Hematopoietic multipotent progenitor cell treated with erythropoietin and hydrocortisone succinate and interleukin-3 and kit ligand, for 17 days (in vitro differentiated cells): ENCODE results near the gene YJEFN3.

Source experiments
- DNase-seq: peaks from one replicate; pipeline ENCODE4 v3.0.0-alpha.2; 2015; ENCODE audit warnings: low spot score

Gene YJEFN3

DNA sequence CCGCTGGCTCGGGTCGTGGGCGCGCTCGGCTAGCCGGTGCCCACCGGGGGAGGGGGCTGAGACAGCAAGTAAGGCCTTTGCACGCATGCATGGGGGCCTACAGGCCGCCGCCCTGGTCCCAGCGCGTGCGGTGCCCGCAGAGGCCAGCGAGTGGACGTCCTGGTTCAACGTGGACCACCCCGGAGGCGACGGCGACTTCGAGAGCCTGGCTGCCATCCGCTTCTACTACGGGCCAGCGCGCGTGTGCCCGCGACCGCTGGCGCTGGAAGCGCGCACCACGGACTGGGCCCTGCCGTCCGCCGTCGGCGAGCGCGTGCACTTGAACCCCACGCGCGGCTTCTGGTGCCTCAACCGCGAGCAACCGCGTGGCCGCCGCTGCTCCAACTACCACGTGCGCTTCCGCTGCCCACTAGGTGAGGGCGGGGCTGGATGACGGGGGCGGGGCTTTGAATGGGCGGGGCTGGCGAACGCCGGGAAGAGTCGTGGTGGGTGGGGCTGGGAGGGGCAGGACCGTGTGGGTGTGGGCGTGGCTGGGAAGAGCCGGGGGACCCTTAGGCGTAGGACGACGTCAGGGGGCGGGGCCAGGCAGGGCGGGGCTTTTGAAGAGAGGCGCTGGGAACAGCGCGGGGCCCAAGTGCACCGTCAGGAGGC, 11.5 kb downstream of the YJEFN3 start:
- DNase-seq, result peak; percentile 86

- peak; percentile 57 for DNase-seq
These were observed 12.2 kb downstream of the YJEFN3 start for GRCh38 chr19:19540715-19541515.

DNA sequence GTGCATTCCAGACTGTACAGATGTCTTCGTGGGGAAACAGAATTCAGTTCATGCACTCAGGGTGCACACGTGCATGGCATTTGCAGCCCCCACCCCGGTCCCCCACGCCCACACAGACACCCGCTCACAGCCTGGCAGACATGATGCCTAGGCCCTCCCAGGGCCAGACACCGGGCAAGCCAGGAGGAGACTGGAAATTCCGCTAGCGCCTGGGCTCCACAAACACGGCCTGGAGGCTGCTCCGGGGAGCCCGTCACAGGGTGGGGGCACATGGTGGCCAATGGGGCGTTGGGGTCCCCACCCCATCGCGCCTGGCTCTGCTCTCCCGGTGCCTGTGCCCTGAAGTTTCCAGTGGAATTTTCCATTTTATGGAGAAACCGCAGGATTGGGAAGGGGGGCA, 12.9 kb downstream of the YJEFN3 start:
- DNase-seq, result no peak

- DNase-seq, result no peak
These were observed 13.8 kb downstream of the YJEFN3 start for GRCh38 chr19:19542507-19542906.

DNA sequence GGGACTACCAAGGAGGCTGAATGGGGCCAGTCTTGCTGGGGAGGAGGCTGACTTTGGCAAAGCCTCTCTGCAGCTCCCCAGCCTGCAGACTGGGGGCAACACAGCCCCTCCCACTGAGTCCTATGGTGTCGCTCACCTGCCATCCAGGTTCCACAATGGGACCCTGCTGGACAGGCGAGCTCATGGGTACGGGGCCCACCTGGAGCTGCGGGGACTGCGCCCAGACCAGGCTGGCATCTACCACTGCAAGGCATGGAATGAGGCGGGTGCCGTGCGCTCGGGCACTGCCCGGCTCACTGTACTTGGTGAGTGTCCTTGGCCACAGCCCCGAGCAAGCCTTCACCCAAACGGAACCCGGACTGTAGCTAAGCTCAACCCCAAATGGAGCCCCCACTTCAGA, 14.4 kb downstream of the YJEFN3 start:
- DNase-seq, result no peak

DNA sequence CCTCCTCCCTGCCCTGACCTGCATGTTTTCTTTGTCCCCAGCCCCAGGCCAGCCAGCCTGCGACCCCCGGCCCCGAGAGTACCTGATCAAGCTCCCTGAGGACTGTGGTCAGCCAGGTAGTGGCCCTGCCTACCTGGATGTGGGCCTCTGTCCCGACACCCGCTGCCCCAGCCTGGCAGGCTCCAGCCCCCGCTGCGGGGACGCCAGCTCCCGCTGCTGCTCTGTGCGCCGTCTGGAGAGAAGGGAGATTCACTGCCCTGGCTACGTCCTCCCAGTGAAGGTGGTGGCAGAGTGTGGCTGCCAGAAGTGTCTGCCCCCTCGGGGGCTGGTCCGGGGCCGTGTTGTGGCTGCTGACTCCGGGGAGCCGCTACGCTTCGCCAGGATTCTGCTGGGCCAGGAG, 14.9 kb downstream of the YJEFN3 start:
- DNase-seq, result no peak

DNA sequence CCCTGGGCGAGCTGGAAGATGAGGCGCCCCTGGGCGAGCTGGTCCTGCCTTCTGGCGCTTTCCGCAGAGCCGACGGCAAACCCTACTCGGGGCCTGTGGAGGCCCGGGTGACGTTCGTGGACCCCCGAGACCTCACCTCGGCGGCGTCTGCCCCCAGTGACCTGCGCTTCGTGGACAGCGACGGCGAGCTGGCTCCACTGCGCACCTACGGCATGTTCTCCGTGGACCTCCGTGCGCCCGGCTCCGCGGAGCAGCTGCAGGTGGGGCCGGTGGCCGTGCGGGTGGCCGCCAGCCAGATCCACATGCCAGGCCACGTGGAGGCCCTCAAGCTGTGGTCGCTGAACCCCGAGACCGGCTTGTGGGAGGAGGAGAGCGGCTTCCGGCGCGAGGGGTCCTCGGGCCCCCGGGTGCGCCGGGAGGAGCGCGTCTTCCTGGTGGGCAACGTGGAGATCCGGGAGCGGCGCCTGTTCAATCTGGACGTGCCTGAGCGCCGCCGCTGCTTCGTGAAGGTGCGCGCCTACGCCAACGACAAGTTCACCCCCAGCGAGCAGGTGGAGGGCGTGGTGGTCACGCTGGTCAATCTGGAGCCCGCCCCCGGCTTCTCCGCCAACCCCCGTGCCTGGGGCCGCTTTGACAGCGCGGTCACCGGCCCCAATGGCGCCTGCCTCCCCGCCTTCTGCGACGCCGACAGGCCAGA, 15.7 kb downstream of the YJEFN3 start:
- DNase-seq, result no peak

DNA sequence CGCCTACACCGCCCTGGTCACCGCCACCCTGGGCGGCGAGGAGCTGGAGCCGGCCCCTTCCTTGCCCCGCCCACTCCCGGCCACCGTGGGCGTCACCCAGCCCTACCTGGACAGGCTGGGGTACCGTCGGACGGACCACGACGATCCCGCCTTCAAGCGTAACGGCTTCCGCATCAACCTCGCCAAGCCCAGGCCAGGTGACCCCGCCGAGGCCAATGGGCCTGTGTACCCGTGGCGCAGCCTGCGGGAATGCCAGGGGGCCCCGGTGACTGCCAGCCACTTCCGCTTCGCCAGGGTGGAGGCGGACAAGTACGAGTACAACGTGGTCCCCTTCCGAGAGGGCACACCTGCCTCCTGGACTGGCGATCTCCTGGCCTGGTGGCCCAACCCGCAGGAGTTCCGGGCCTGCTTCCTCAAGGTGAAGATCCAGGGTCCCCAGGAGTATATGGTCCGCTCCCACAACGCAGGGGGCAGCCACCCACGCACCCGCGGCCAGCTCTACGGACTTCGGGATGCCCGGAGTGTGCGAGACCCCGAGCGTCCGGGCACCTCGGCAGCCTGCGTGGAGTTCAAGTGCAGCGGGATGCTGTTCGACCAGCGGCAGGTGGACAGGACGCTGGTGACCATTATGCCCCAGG, 16.4 kb downstream of the YJEFN3 start:
- no peak for DNase-seq

- DNase-seq, result no peak
These were observed 17.0 kb downstream of the YJEFN3 start for GRCh38 chr19:19545707-19546106.

- no peak for DNase-seq
These were observed 18.0 kb downstream of the YJEFN3 start for GRCh38 chr19:19546751-19547162.

DNA sequence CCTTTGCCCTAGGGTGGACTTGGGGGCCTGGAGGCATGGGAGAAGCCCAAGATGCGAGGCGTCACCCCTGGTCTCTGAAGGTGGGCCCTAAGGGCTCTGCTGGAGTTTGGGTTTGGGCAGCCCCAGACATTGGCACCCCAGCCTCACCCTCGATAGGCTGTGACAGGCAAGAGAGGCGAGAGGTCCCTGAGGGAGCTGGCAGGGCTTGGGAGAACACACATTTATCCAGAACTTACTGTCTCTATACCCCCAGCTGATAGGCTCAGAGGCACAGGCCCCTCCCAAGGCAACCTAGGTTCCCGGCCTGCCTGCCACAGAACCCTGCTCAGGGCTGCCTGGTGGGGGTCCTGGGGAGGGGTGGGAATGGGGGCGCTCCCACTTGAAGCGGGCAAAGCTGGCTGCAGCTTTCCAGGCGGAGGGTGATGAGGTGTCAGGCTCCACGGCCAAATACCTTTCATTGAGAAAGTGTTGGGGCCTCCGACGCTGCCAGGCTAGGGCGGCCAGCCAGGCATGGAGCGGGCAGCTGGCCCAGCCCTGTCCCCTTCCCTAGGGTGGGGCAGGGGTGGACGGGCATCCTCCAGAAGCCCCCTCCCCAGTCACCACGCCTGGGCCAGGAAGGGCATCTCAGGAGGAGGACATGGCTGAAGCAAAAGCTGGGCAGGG, 19.1 kb downstream of the YJEFN3 start:
- DNase-seq, result no peak

GRCh38 chr19:19548915-19549759, 20.4 kb downstream of the YJEFN3 start:
- DNase-seq, result no peak

- no peak for DNase-seq
These were observed 21.2 kb downstream of the YJEFN3 start for GRCh38 chr19:19549804-19550464.

DNA sequence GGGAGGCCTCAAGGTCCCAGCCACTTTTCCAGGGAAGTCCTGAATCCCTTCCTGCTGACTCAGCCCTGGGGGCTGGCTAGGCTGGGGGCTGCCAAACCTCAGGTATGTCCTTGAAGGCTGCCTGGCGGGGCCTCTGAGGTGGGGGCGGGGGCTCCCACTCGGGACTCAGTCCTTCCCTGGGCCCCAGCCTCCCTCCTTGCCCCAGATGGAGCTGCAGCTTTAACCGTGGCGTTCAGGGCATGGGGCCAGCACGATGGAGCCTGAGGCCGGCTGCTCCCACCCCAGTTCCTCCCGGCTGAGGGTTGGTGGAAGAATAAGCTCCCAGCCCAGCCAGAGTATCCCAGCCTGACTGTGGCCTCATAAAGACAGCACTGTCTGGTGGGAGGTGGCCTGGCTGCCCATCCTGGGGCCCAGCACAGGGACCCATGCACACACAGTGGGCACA, 21.8 kb downstream of the YJEFN3 start:
- no peak for DNase-seq

DNA sequence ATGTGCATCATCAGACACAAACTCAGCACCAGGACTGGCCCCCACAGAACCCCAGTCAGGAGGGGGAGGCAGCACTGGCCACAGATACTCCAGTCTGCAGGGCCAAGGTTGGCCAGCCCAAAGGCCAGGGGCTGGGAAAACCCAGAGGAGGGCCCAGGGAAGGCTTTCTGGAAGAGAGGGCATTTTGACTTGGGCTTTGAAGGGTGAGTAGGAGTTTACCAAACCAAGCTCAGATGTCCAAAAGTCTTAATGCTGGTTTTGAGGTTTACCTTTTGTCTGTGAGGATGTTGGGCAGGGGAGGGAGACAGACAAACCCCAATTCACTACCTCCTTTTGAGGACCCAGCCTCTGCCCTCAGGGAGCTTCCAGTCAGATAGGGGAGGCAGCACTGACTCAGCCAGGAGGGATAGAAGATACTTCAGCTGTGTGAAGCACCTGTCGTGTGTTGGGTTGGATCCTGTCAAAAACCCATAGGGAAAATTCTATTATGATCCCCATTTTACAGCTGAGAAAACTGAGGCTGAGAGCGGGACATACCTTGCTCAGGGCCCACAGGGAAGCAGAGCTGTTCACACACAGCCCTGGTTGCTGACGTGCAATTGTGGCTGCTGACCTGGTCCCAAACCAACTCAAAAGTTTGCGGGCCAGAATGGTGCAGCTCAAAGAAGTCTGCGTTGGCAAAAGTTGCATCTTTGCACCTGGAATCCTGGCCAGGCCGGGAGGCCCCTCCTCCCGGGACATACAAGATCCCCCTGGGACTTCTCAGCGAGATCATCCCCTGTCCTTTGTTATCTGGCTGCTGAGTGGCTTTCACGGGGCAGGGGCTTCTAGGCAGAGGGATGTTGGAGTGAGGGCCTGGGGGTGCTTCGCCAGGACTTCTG, 22.5 kb downstream of the YJEFN3 start:
- DNase-seq, result no peak

DNA sequence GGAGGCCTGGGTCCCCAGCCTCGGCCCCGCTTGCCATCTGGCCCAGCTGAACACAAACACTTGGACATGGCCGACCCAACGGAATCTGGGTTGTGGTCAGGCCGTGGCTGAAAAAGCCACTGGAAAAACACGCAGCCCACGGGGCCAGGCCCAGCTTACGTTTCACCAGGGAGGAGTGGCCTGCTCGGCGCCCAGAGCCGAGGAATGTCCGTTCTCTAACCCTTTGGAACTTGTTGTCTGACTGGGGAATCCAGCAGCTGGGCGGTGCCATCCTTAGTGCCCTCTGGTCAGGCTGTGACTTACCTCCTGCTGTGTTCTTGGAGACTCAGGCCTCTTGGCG, 23.1 kb downstream of the YJEFN3 start:
- no peak for DNase-seq

GRCh38 chr19:19552798-19553197, 24.1 kb downstream of the YJEFN3 start:
- no peak for DNase-seq

DNA sequence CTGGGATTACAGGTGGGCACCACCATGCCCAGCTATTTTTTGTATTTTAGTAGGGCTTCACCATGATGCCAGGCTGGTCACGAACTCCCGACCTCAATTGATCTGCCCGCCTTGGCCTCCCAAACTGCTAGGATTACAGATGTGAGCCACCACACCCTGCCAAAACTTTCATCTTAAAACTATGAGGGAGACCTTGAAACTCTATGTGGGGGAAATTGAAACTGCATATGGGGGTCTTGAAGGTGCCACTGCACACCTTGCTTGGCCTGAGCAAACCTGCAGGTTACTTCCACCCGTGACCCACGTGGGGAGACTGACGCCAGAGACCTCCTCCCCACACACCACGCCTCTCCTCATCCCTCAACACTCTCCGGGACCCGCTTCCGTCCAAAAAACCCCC, 25.0 kb downstream of the YJEFN3 start:
- no peak for DNase-seq
